SK-N-SH treated with all-trans-retinoic acid at 6 μM for 48 hours (cell line): ENCODE measurements around the gene EOGT.

ENCODE experiments used
- ATAC-seq: fragments of 200-7000 bp; cut with Tn5 transposase; 3 replicates; pipeline ENCODE4 v1.9.1; 2020; ENCODE audit warnings: mild to moderate bottlenecking, moderate library complexity
- ARNTL ChIP-seq: fragments of 450-650 bp; formaldehyde crosslinking; IDR thresholded peaks from 2 replicates; pipeline ENCODE4 v1.5.0; 2020; ENCODE audit warnings: low read depth, mild to moderate bottlenecking, moderate library complexity, borderline replicate concordance
- BACH2 ChIP-seq: fragments of 250-450 bp; sonication (Bioruptor Pico); IDR thresholded peaks from 2 replicates; pipeline ENCODE4 v1.9.0; 2021; ENCODE audit warnings: mild to moderate bottlenecking, borderline replicate concordance
- CREB5 ChIP-seq: fragments of 250-450 bp; sonication (Bioruptor Pico); IDR thresholded peaks from 2 replicates; pipeline ENCODE4 v1.5.1; 2020; ENCODE audit warnings: low read depth, mild to moderate bottlenecking, moderate library complexity
- CSRNP3 ChIP-seq: fragments of 250-450 bp; sonication (Bioruptor Pico); IDR thresholded peaks from 2 replicates; pipeline ENCODE4 v1.5.1; 2021; ENCODE audit warnings: mild to moderate bottlenecking, moderate library complexity
- ESRRG ChIP-seq: fragments of 250-450 bp; sonication (Bioruptor Pico); IDR thresholded peaks from 2 replicates; pipeline ENCODE4 v1.6.1; 2021; ENCODE audit warnings: mild to moderate bottlenecking
- GLIS3 ChIP-seq: fragments of 250-450 bp; sonication (Bioruptor Pico); IDR thresholded peaks from 2 replicates; pipeline ENCODE4 v1.5.0; 2020; ENCODE audit warnings: mild to moderate bottlenecking, moderate library complexity
- ISL1 ChIP-seq: fragments of 250-450 bp; sonication (Bioruptor Pico); IDR thresholded peaks from 2 replicates; pipeline ENCODE4 v2.1.2; 2022; ENCODE audit warnings: mild to moderate bottlenecking, moderate library complexity
- OSR1 ChIP-seq: fragments of 250-450 bp; sonication (Bioruptor Pico); IDR thresholded peaks from 2 replicates; pipeline ENCODE4 v1.8.0; 2022; ENCODE audit warnings: moderate library complexity, mild to moderate bottlenecking, inconsistent platforms
- PATZ1 ChIP-seq: fragments of 250-450 bp; sonication (Bioruptor Pico); IDR thresholded peaks from 2 replicates; pipeline ENCODE4 v1.8.0; 2020; ENCODE audit warnings: mild to moderate bottlenecking, moderate library complexity, borderline replicate concordance
- POU6F1 ChIP-seq: fragments of 250-450 bp; sonication (Bioruptor Pico); IDR thresholded peaks from 2 replicates; pipeline ENCODE4 v1.8.0; 2021; ENCODE audit warnings: low read depth, mild to moderate bottlenecking, moderate library complexity, borderline replicate concordance
- RARB ChIP-seq: fragments of 250-450 bp; sonication (Bioruptor Pico); IDR thresholded peaks from 2 replicates; pipeline ENCODE4 v1.8.0; 2021; ENCODE audit warnings: mild to moderate bottlenecking, moderate library complexity
- SNAI2 ChIP-seq: fragments of 250-450 bp; sonication (Bioruptor Pico); IDR thresholded peaks from 2 replicates; pipeline ENCODE4 v1.5.0; 2020; ENCODE audit warnings: mild to moderate bottlenecking, moderate library complexity
- TCF4 ChIP-seq: fragments of 250-450 bp; sonication (Bioruptor Pico); IDR thresholded peaks from 2 replicates; pipeline ENCODE4 v1.8.0; 2021; ENCODE audit warnings: mild to moderate bottlenecking, moderate library complexity, borderline replicate concordance
- TOX ChIP-seq: fragments of 250-450 bp; sonication (Bioruptor Pico); IDR thresholded peaks from 2 replicates; pipeline ENCODE4 v1.8.0; 2021; ENCODE audit warnings: mild to moderate bottlenecking, moderate library complexity, borderline replicate concordance
- TSHZ2 ChIP-seq: fragments of 250-450 bp; sonication (Bioruptor Pico); IDR thresholded peaks from 2 replicates; pipeline ENCODE4 v1.5.0; 2020; ENCODE audit warnings: mild to moderate bottlenecking, moderate library complexity
- ZC3H10 ChIP-seq: fragments of 250-450 bp; sonication (Bioruptor Pico); IDR thresholded peaks from 2 replicates; pipeline ENCODE4 v1.5.1; 2021; ENCODE audit warnings: mild to moderate bottlenecking, moderate library complexity
- ZFP3 ChIP-seq: fragments of 250-450 bp; sonication (Bioruptor Pico); IDR thresholded peaks from 2 replicates; pipeline ENCODE4 v1.5.0; 2020; ENCODE audit warnings: mild to moderate bottlenecking, moderate library complexity
- ZNF565 ChIP-seq: fragments of 450-650 bp; formaldehyde crosslinking; conservative IDR thresholded peaks from 2 replicates; pipeline ENCODE4 v1.5.0; 2020; ENCODE audit warnings: low read depth, mild to moderate bottlenecking, moderate library complexity
- ZNF70 ChIP-seq: fragments of 450-650 bp; formaldehyde crosslinking; IDR thresholded peaks from 2 replicates; pipeline ENCODE4 v1.5.0; 2020; ENCODE audit warnings: mild to moderate bottlenecking, moderate library complexity
- ZNF8 ChIP-seq: fragments of 450-650 bp; formaldehyde crosslinking; IDR thresholded peaks from 2 replicates; pipeline ENCODE4 v1.5.0; 2020; ENCODE audit warnings: mild to moderate bottlenecking, moderate library complexity

EOGT gene

GRCh38 chr3:68958932-68959331 is 54.6 kb downstream of the EOGT start (continued):
- TF ChIP-seq TSHZ2 (CRISPR knock-in tag) (no peak), ESRRG (CRISPR knock-in tag) (no peak), OSR1 (no peak), RARB (CRISPR knock-in tag) (no peak), ZFP3 (CRISPR knock-in tag) (no peak), ISL1 (CRISPR knock-in tag) (no peak)

- no peak for ATAC-seq
- no peak for TF ChIP-seq ZC3H10 (CRISPR knock-in tag)
- TF ChIP-seq GLIS3 (CRISPR knock-in tag): no peak
- TF ChIP-seq POU6F1: no peak
- no peak for TF ChIP-seq ZFP3 (CRISPR knock-in tag)
- TF ChIP-seq TSHZ2 (CRISPR knock-in tag): no peak
Observed at GRCh38 chr3:68957895-68958294, 55.6 kb downstream of the EOGT start.

- TF ChIP-seq ZNF565 (CRISPR knock-in tag): no peak
- TF ChIP-seq CREB5: no peak
- TF ChIP-seq ISL1 (CRISPR knock-in tag): no peak
- no peak for TF ChIP-seq CSRNP3 (CRISPR knock-in tag)
- no peak for TF ChIP-seq BACH2
- no peak for TF ChIP-seq TOX (CRISPR knock-in tag)
- no peak for TF ChIP-seq ZNF8
- TF ChIP-seq ARNTL (CRISPR knock-in tag): no peak
- TF ChIP-seq PATZ1: no peak
- no peak for TF ChIP-seq ZFP3 (CRISPR knock-in tag)
- TF ChIP-seq POU6F1: no peak
- TF ChIP-seq SNAI2 (CRISPR knock-in tag): no peak
- no peak for TF ChIP-seq RARB (CRISPR knock-in tag)
- no peak for TF ChIP-seq ZC3H10 (CRISPR knock-in tag)
- no peak for TF ChIP-seq ESRRG (CRISPR knock-in tag)
- TF ChIP-seq TCF4 (CRISPR knock-in tag): no peak
- TF ChIP-seq ZNF70 (CRISPR knock-in tag): no peak
- no peak for TF ChIP-seq OSR1
- ATAC-seq: no peak
Observed at GRCh38 chr3:68953816-68954444, 59.6 kb downstream of the EOGT start.
